ENCODE data around the gene NPAS1. TPM values are rescaled to one million over a fixed set of nuclear protein-coding genes. Genes with fewer than 3 reads are reported as not detected.

The NPAS1 gene
- total RNA-seq, 1 experiment from 2014 or later = 1.0 TPM

DNA sequence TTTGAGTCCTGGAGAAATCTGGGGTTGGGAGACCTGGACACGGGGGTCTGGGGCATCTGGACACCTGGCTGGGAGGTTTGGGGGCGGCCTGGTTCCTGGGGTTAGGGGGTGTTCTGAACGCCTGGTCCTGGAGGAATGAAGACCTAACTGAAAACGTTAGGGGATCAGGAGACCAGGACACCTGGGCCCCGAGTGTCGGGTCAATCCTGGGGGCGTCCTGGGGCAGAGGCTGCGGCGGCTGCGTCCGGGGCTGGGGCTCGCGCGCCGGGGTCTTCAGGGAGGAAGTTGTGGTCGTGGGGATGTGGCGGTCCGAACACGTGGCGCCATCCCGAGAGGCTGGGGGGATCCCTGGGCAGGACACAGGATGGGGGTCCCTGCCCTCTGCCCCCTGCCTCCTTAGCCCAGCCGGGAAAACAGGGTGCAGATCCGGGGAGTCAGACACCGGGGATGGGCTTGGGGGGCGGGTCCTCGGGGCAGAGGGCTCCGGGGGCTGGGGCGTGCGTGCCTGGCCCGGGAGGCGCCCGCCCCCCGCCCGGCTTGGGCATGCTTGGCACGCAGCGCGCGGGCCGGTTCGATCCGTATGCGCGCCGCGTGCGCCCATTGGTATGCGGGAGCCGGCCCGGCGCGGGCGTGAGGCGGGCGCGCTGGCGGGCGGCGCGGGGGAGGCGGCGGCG lies 632 bp downstream of the NPAS1 start:
- no peak for DNase-seq (ENCODE audit: low read depth)

DNA sequence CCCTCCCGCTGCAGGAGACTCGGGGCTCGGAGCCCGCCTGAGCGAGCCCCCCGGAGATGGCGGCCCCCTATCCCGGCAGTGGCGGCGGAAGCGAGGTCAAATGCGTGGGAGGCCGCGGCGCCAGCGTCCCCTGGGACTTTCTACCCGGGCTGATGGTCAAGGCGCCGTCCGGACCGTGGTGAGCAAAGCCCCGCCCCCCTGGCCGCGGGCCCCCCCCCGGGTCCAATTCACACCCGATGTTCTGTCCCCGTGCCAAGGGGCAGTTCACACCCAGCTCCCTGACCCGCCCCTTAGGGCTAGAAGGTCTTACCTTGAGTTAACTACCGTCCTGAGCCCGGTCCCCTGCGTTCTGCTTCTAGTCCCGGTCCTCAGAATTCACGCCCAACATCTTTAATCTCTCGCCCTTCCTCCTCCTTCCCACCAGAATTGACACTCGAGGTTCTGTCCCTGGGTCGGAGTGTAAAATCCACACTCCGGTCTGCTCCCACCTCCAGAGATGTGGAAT lies 1.4 kb downstream of the NPAS1 start:
- DNase-seq (ENCODE audit: low read depth) = no peak

DNA sequence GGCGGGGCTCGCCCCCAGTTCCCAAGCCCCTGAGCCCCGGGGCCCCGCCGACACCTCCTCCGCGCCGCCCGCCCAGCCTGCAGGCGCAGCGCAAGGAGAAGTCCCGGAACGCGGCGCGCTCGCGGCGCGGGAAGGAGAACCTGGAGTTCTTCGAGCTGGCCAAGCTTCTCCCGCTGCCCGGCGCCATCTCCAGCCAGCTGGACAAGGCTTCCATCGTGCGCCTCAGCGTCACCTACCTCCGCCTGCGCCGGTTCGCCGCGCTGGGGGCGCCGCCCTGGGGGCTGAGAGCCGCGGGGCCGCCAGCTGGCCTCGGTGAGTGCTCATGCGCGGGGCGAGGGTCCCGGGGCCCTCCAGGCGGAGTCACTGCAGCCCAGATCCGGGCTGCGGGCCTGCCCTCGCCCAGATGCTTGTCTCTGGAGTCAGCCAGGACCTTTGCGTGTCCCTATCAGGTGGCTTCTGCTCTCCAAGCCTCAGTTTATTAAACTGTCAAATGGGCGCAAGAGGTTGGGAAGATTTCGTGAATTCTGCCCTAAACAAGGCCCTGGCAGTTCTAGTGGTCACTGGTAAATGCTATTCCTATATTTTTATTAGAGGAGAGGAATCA lies 2.0 kb downstream of the NPAS1 start:
- DNase-seq (ENCODE audit: low read depth) = no peak

DNA sequence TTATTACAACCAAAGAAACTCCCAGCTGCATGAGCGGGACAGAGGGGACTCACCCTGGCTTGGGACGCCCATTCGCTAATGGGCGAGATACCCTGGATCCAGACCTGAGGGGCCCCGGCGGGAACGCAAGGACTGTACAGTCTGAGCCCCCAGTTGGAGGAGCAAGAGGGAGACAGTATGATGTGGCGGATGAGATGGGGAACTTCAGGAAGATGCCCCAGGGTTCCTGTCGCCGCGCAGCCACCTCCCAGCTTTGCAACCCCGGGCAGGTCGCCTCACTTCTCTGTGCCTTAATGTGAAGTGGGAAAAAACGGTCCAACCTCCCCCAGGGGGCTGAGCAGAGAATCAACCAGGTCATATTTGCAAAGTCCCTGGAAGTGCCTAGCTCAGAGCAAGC lies 2.5 kb downstream of the NPAS1 start:
- DNase-seq (ENCODE audit: low read depth) = no peak

DNA sequence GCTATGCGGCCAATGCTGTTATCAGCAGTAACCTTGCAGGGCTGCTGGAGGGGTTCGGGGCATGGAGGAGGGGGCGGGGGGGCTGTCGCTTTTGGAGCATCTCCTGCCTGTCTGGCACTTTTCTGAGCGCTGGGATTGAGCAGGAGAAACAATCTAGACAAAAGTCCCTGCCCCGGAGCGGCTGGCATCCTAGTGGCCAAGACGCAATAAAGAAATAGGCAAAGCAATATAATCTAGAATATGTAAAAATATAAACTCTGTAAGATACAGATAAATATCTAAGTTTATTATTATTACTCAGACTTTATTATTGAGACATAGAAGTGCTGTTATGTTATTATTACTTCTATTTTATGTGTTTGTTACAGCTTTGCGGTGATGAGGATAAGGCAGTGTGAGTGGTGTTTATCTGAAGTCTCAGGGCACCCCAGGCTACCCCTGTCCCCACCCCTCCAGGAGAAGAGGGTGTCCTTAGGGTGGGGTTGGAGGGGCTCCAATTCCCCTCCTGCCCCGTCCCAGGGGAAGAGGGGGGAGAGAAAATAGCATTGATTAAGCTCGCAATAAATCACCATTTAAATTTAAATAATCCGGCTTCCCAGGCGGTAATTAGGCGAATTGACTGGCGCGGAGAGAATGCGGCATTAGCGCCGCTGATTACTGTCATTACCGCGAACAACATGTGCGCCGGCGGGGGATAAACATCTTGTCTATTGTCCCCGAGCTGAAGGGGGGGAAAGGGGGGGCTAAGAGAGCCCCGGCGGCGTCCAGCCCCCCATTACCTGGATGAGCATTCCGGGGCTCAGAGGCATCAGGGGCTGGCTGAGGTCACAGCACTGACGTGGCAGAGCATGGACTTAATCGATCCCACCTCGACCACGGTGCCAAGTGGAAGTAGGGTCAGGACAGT lies 3.2 kb downstream of the NPAS1 start:
- DNase-seq (ENCODE audit: low read depth) = no peak

DNA sequence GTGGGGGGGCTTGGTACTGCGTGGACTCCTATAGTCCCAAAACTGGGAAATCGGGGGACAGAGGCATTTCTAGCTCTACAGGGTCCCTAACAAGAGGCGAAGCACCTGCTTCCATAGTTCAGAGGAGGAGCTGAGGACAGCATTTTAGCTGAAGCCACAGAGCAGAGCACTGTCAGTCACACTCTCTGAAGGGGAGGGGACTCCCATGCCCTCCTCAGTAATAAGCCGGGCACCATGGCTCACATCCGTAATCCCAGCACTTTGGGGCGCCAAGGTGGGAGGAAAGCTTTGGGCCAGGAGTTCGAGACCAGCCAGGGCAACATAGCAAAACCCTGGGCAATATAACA lies 3.8 kb downstream of the NPAS1 start:
- DNase-seq (ENCODE audit: low read depth) = no peak

DNA sequence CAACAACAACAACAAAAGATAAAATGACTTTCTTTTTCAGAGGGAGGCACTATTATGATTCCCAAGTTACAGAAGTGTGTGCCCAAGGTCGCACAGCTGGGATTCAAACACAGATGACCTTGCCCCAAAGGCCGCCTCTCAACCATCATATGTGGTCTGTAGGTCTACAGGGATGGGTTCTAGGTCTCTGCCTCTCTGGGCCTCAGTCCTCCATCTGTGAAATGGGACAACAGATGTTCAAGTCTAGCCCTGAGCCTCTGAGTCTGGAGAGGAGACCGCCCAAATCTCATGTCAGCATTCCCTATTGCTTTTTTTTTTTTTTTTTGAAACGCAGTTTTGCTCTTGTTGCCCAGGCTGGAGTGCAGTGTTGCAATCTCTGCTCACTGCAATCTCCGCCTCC lies 4.9 kb downstream of the NPAS1 start:
- no peak for DNase-seq (ENCODE audit: low read depth)

DNA sequence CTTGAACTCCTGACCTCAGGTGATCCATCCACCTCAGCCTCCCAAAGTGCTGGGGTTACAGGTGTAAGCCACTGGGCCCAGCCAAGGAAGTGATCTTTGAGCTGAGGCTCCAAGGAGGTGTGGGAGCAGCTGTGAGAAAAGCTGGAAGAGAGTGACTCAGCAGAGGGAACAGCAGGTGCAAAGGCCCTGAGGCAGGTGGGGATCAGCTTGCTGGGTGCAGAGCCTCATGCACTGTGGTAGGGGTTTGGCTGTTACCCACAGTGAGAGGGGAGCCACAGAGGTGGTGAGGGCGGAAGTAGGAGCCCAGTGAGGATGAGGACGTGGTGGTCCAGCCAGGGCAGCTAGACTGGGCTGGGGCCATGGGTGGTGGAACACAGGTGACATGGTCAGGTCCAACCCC lies 6.5 kb downstream of the NPAS1 start:
- DNase-seq (ENCODE audit: low read depth) = no peak

DNA sequence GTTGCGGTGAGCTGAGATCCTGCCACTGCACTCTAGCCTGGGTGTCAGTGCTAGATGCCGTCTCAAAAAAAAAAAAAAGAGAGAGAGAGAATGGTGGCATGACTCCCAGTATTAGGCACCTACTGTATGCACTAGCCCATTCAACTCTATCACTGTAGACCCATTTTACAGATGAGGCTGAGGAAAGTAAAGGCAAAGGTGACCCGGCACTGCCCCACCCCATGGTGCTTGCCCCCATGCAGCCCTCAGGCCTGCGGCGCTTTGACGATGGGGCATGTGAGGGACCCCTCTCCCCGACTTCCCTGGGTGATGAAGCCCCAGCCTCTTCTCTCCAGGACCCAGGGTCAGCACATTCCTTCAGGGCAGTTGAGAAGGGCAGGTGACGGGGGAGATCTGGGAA lies 7.3 kb downstream of the NPAS1 start:
- DNase-seq (ENCODE audit: low read depth) = no peak

DNA sequence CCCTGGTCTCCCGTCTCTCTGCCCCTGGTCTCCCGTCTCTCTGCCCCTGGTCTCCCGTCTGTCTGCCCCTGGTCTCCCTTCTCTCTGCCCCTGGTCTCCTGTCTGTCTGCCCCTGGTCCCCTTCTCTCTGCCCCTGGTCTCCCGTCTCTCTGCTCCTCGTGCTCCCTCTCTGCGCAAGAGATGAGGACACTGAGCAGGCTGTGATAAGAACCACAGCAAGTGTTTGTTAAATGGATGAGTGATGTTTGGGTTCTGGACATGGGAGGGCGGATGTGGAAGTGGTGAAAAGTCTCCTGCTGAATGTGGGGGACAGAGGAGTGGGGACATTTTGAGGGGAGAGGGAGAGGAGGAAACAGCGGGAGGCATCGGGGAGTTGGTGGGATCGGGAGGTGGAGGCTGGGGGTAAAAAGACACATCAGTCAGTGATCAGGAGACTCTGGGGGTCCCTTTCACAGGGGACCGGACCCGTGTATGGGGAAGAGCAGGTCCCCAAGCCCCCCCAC lies 8.0 kb downstream of the NPAS1 start:
- no peak for DNase-seq (ENCODE audit: low read depth)

DNA sequence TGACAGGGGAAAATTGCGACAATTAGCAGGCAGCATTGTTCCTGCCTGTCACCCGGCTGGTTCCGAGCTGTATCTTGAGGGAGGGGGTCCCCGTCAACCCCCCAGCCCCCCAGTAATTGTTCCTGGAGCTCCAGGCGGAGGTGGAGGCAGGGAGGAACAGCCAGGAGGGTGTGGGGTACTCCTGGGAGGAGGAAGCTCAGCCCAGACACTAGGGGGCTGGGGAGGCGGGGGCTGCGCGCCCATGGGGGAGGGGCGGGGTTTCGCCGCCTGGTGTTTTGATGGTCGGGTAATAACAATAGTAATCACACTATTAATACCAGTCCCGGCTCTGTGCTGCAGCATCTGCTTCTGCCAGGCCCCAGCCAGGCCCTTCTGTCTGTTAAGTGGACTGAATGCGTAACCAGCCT lies 8.6 kb downstream of the NPAS1 start:
- no peak for DNase-seq (ENCODE audit: low read depth)

DNA sequence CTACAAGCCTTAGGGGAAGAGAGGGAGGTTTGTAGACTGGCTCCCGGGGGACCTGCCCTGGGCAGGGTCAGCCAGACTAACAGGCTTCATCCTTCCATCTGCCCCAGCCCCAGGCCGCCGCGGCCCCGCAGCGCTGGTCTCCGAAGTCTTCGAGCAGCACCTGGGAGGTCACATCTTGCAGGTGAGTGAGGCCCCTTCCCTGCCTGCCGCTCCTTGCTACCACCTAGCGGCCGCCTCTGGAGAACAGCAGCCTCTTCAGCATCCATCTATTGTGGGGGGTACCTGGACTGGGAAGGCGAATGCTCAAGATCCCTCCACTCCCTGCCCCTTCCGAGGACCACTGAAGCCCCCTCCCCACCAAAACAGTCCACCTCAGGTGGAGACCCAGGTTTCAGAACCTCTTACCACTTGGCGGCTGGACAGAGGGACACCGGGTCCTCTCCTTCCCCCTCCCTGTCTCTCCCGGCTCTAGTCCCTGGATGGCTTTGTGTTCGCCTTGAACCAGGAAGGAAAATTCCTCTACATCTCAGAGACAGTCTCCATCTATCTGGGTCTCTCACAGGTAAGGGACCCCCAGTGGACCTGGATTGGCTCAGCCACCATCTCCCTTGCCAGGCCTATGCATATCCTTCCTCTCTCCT lies 12.7 kb downstream of the NPAS1 start:
- no peak for DNase-seq (ENCODE audit: low read depth)

DNA sequence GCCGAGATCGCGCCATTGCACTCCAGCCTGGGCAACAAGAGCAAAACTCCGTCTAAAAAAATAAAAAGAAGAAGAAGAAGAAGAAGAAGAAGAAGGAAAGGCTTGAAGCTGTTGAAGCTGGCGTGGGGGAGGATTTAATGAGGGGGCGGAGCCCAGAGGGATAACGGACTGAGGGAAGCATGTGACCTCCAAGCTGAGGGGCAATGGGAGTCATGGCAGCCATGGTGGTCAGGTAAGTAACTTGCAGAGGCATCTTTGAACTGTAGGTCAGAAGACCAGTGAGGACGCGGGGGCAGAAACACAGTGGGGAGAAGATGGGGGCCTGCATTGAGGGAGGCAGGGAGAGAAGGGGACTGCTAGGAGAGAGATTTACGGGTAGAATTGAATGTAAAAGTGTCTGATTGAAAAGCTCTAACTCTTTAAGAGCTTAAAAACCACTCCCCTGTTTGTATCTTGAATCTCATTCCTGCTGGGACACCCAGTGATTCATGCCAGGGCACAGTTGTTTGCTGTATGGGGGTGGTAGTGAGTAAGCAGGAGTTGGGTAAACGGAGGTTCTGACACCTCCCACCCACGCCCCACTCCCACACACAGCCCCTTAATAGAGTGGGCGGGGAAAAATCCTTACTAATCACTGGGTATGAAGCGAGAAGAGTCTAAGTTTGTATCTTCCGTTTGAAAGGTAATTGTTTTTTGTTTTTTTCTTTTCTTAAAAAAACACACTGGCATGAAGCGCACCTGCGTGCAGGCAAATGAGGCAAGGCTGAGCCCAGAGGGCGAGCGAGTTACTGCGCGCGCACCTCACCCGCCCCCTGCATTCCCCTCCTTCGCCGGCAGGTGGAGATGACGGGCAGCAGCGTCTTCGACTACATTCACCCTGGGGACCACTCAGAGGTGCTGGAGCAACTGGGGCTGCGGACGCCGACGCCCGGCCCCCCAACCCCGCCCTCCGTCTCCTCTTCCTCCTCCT lies 15.8 kb downstream of the NPAS1 start:
- peak; percentile 85 for DNase-seq (ENCODE audit: low read depth)

DNA sequence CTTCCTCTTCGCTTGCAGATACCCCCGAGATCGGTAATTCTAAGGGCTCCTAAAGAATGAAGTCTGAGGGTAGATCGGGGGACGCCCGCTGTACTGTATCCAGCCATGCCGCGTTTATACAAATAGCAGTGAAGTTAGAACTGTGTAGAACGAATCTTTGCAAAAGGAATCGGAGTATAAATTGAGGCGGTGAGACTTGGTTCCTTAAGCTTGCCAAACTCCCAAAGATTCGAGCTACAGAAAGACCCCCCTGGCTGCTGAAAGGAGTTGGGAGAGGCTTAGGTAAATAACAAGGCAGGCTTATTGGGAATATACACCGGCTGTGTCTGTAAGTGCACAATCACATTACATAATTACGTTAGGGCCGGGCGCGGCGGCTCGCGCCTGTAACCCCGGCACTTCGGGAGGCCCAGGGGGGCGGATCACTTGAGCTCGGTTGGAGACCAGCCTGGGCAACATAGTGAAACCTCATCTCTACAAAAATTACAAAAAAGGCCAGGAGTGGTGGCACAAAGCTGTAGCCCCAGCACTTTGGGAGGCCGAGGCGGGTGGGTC lies 16.5 kb downstream of the NPAS1 start:
- peak; percentile 23 for DNase-seq (ENCODE audit: low read depth)

DNA sequence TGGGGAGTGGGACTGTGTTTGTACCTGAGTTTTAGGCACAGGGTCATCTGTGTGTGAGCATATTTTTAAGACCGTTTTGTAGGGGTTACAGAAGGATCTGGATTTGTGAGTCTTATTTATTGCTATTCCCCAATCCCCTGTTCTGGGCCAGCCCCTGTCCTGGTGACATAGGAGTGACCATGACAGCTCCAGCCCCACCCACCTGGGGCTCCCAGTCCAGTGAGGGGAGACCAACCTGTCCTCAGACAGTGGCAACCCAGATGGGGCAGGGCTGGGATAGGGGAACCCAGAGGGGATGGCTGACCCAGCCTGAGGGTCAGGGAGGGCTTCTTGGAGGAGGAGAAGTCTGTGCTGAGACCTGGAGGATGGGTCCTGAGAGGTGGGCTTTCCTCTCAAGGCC lies 18.1 kb downstream of the NPAS1 start:
- no peak for DNase-seq (ENCODE audit: low read depth)

DNA sequence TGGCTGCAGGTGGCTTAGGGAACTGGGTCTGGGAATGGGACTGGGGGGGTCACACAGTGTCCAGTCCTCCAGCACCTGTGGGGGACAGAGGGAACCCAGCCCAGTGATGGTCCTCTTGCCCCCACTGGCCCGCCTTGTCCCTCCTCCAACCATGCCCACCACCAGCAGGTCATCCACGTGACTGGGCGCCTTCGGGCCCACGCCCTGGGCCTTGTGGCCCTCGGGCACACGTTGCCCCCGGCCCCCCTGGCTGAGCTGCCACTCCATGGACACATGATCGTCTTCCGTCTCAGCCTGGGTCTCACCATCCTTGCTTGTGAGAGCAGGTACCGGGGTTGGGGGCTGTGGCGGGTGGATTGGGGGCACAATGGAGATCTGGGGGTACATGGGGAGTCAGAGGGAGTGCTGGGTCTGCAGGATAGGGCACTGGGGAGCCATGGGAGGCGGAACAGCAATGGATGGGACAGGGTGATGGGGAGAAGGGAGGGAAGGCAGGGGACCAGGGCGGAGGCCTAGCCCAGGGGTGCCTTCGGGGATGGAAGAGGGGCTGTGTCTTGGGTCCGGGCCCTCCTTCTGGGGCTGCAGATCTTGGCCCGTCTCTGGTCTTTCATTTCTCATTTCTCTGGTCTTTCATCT lies 19.7 kb downstream of the NPAS1 start:
- DNase-seq (ENCODE audit: low read depth) = no peak

DNA sequence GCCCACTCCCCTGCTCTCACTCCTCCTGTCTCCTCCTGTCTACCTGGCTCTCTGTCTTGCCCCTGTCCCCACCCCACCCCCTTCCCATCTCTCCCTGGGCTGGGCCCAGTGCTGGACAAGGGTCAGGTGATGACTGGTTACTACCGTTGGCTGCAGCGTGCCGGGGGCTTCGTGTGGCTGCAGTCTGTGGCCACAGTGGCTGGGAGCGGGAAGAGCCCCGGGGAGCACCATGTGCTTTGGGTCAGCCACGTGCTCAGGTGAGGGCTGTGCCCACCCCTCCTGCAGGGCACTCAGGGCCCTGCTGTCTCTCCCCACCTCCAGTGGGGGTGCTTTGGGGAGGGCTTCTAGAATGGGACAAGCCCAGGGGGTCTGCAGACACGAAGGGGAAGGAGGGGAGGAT lies 21.2 kb downstream of the NPAS1 start:
- no peak for DNase-seq (ENCODE audit: low read depth)

DNA sequence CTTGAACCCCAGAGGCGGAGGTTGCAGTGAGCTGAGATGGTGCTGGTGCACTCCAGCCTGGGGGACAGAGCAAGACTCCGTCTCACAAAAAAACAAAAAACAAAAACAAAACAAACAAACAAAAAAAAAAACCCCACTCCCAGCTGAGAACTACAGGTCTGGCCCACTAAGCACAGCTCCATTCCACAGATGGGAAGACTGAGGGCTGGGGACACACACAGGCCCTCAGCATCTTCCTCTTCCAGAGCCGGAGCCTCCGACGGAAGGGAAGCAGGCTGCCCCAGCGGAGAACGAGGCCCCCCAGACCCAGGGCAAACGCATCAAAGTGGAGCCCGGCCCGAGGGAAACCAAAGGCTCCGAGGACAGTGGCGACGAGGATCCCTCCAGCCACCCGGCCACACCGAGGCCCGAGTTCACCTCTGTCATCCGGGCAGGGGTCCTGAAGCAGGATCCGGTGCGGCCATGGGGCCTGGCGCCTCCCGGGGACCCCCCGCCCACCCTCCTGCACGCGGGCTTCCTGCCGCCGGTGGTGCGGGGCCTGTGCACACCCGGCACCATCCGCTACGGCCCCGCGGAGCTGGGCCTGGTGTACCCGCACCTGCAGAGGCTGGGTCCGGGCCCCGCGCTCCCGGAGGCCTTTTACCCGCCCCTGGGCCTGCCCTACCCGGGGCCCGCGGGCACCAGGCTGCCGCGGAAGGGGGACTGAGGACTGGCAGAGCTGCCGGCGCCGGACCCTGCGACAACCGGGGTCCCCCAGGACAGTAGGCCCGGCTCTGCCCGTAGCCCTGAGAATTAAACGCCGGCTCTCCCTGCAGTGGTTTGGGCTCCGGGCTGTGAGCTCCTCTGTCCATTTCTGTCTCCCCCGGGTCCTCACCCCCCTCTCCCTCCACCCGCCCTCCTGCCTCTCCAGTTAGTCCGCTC lies 25.6 kb downstream of the NPAS1 start:
- DNase-seq (ENCODE audit: low read depth) = no peak
